ENCODE results near the gene KIF1C. TPM values are rescaled to one million over a fixed set of nuclear protein-coding genes. Genes with fewer than 3 reads are reported as not detected.

KIF1C gene
- total and polyA plus RNA-seq, 9 of the 15 experiments (the other 6 are each of a cell fraction or from before 2014, with no cell fraction given), result 0.38 to 68.4 (median 25.1) TPM

DNA sequence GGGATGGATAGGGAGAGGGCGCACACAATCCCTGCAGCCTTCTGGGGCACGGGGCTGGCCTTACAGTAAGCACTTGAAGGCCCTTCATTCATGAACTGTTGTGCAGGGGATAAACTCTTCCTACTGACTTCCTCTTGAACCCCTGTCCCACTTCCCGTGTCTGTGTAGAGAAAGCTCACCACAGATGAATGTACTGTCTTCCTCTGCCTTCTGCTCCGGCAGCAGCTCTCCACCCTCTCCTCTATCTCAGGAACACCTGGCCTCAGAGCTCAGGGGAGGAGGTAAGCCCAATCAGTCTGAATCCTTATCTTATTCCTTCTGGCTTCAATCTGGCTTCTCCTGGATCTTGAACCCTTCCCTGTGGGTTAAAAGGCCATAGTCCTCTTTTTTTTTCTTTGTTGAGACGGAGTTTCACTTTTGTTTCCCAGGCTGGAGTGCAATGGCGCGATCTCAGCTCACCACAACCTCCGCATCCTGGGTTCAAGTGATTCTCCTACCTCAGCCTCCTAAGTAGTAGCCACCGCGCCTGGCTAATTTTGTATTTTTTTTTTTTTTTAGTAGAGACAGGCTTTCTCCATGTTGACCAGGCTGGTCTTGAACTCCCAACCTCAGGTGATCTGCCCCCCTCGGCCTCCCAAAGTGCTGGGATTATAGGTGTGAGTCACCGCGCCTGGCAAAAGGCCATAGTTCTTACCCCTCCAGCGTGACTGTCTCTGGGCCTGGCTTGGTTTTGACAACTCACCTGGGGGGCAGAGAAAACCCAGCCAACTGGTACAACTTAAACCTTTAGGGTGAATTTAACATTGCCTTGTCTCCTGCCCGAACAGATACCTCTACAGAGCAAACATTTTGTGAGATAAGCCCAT, 44.6 kb downstream of the KIF1C start (continued):
- no peak for TF ChIP-seq RBM15 (IDR thresholded peaks at IDR 0.05; ENCODE audit: insufficient read depth, low read length)
- TF ChIP-seq NEUROD1 (IDR thresholded peaks at IDR 0.05; ENCODE audit: borderline replicate concordance, low read depth, low read length, partially characterized antibody), result no peak

DNA sequence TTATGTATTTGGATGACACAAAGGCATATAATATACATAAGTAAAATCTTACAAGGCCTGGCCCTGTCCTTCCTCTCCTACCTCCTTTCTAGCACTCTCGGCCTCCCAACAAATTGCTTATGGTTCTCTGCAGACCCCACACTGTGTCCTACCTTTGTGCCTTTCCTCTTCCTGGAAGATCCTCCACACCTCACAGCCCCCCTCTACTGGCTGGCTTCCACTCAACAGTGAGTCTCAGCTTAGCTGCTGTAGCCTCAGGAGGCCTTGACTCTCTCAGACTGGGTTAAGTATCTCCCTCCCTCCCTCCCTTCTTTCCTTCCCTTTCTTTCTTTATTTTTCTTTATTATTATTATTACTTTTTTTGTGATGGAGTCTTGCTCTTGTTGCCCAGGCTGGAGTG, 45.8 kb downstream of the KIF1C start:
- Histone ChIP-seq H3K36me3 (ENCODE audit: control insufficient read depth, insufficient read depth, low read length) (no peaks in the 10 kb centered on the region), H4K20me1 (replicated peaks; ENCODE audit: control insufficient read depth, insufficient read depth, low read length) (no peaks in the 10 kb centered on the region), H3K79me2 (ENCODE audit: control insufficient read depth, insufficient read depth, low read length) (no peaks in the 10 kb centered on the region), H3K27me3 (ENCODE audit: control insufficient read depth in 2 of 2, insufficient read depth in 2 of 2, low read length in 2 of 2) (peaks cover 0 to 4% of the 10 kb centered on the region in 2 experiments; a peak in 1 of 5 replicates), H3K27ac (ENCODE audit: extremely low read depth, low read depth, low read length) (no peak overlapping the region), H3K4me2 (ENCODE audit: insufficient read depth, low read length) (no peak overlapping the region), H3K9ac (ENCODE audit: insufficient read depth in 1 of 2, low read depth in 2 of 2, low read length in 2 of 2) (no peak overlapping the region), H3K4me1 (replicated peaks in 1 of 2; ENCODE audit: control insufficient read depth in 2 of 2, insufficient read depth in 2 of 2, low read length in 2 of 2) (peaks cover 0 to 4% of the 10 kb centered on the region in 2 experiments; a peak in 2 of 5 replicates), H3K9me3 (replicated peaks; ENCODE audit: control insufficient read depth, insufficient read depth, low read depth, low read length) (no peaks in the 10 kb centered on the region), H2AFZ (ENCODE audit: low read depth, low read length) (no peak overlapping the region), H3K4me3 (no peak overlapping the region), H3K9me1 (ENCODE audit: control insufficient read depth, insufficient read depth, low read length) (no peaks in the 10 kb centered on the region)
- DNase-seq (ENCODE audit: extremely low read depth in 1 of 4, low spot score in 3 of 4) (no peak), FAIRE-seq (no peak), ATAC-seq (peak; percentile 39; the same call in 1 of the 3 replicates)
- intact Hi-C loops (cut with micrococcal nuclease) (no loop called here), in situ Hi-C loops (cut with MboI) (no loop called here)
- 70% methylated on average over 1 of the region's 1 CpG for WGBS (ENCODE audit: insufficient coverage, low coverage, missing lambda C conversion rate)
- no TSS peak for BruUV-seq (replicated peaks)
- POLR2A ChIA-PET, result interaction anchor here (0.5 kb wide), 1 partner anchor 12 kb away, joined by 3 read pairs; no protein-coding TSS in a partner anchor
- CTCF ChIA-PET (ENCODE audit: low intra/inter-chr PET ratio), result no interaction called here
- no peak for TF ChIP-seq ZNF507 (tag; conservative IDR thresholded peaks at IDR 0.05)
- no peak for TF ChIP-seq MTF1 (CRISPR knock-in tag; IDR thresholded peaks at IDR 0.05; ENCODE audit: borderline replicate concordance)
- TF ChIP-seq, protein P1, sequence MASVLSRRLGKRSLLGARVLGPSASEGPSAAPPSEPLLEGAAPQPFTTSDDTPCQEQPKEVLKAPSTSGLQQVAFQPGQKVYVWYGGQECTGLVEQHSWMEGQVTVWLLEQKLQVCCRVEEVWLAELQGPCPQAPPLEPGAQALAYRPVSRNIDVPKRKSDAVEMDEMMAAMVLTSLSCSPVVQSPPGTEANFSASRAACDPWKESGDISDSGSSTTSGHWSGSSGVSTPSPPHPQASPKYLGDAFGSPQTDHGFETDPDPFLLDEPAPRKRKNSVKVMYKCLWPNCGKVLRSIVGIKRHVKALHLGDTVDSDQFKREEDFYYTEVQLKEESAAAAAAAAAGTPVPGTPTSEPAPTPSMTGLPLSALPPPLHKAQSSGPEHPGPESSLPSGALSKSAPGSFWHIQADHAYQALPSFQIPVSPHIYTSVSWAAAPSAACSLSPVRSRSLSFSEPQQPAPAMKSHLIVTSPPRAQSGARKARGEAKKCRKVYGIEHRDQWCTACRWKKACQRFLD (CRISPR knock-in tag; IDR thresholded peaks at IDR 0.05), result no peak
- TF ChIP-seq, protein P2, sequence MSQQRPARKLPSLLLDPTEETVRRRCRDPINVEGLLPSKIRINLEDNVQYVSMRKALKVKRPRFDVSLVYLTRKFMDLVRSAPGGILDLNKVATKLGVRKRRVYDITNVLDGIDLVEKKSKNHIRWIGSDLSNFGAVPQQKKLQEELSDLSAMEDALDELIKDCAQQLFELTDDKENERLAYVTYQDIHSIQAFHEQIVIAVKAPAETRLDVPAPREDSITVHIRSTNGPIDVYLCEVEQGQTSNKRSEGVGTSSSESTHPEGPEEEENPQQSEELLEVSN (IDR thresholded peaks at IDR 0.05; ENCODE audit: borderline replicate concordance in 1 of 2, extremely low read depth in 1 of 2, insufficient read depth in 1 of 2, insufficient read length in 1 of 2, low read depth in 1 of 2, low read length in 1 of 2, poor library complexity in 1 of 2, severe bottlenecking in 1 of 2), result no peak
- TF ChIP-seq, protein P3, sequence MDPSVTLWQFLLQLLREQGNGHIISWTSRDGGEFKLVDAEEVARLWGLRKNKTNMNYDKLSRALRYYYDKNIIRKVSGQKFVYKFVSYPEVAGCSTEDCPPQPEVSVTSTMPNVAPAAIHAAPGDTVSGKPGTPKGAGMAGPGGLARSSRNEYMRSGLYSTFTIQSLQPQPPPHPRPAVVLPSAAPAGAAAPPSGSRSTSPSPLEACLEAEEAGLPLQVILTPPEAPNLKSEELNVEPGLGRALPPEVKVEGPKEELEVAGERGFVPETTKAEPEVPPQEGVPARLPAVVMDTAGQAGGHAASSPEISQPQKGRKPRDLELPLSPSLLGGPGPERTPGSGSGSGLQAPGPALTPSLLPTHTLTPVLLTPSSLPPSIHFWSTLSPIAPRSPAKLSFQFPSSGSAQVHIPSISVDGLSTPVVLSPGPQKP (CRISPR knock-in tag; IDR thresholded peaks at IDR 0.05), result no peak
- TF ChIP-seq CEBPG (CRISPR knock-in tag; IDR thresholded peaks at IDR 0.05), result no peak
- no peak for TF ChIP-seq CEBPG (tag; conservative IDR thresholded peaks at IDR 0.05 in 1 of 2, IDR thresholded peaks at IDR 0.05 in 1 of 2)
- TF ChIP-seq, protein P4, sequence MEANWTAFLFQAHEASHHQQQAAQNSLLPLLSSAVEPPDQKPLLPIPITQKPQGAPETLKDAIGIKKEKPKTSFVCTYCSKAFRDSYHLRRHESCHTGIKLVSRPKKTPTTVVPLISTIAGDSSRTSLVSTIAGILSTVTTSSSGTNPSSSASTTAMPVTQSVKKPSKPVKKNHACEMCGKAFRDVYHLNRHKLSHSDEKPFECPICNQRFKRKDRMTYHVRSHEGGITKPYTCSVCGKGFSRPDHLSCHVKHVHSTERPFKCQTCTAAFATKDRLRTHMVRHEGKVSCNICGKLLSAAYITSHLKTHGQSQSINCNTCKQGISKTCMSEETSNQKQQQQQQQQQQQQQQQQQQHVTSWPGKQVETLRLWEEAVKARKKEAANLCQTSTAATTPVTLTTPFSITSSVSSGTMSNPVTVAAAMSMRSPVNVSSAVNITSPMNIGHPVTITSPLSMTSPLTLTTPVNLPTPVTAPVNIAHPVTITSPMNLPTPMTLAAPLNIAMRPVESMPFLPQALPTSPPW (CRISPR knock-in tag; IDR thresholded peaks at IDR 0.05), result no peak
- TF ChIP-seq NR1H2 (CRISPR knock-in tag; IDR thresholded peaks at IDR 0.05), result no peak
- no peak for TF ChIP-seq ZNF780A (CRISPR knock-in tag; IDR thresholded peaks at IDR 0.05)
- no peak for TF ChIP-seq HDGF (IDR thresholded peaks at IDR 0.05)
- no peak for TF ChIP-seq SOX6 (IDR thresholded peaks at IDR 0.05)
- no peak for TF ChIP-seq ZNF24 (IDR thresholded peaks at IDR 0.05)

All from K562 (cell line).